HG02571 (cell line): ENCODE measurements around the gene SIK3.

Source experiments
- ATAC-seq: cut with Tn5 transposase; IDR thresholded peaks from one replicate; pipeline ENCODE4 v1.9.1; 2021; ENCODE audit warnings: mild to moderate bottlenecking, moderate library complexity; ENCODE audit not compliant: unreplicated experiment

Gene SIK3

DNA sequence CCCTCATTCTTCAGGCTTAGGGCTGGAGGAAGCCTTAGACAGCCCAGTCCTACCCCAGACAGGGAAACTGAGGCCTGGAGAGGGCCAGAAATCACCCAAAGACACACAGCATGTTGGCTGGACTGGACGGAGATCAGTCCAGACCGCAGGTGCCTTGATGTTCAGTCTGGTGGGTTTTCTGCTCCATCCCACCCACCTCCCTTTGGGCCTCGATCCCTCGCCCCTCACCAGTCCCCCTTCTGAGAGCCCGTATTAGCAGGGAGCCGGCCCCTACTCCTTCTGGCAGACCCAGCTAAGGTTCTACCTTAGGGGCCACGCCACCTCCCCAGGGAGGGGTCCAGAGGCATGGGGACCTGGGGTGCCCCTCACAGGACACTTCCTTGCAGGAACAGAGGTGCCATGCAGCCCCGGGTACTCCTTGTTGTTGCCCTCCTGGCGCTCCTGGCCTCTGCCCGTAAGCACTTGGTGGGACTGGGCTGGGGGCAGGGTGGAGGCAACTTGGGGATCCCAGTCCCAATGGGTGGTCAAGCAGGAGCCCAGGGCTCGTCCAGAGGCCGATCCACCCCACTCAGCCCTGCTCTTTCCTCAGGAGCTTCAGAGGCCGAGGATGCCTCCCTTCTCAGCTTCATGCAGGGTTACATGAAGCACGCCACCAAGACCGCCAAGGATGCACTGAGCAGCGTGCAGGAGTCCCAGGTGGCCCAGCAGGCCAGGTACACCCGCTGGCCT is 267.9 kb downstream of the SIK3 start:
- ATAC-seq, result no peak

DNA sequence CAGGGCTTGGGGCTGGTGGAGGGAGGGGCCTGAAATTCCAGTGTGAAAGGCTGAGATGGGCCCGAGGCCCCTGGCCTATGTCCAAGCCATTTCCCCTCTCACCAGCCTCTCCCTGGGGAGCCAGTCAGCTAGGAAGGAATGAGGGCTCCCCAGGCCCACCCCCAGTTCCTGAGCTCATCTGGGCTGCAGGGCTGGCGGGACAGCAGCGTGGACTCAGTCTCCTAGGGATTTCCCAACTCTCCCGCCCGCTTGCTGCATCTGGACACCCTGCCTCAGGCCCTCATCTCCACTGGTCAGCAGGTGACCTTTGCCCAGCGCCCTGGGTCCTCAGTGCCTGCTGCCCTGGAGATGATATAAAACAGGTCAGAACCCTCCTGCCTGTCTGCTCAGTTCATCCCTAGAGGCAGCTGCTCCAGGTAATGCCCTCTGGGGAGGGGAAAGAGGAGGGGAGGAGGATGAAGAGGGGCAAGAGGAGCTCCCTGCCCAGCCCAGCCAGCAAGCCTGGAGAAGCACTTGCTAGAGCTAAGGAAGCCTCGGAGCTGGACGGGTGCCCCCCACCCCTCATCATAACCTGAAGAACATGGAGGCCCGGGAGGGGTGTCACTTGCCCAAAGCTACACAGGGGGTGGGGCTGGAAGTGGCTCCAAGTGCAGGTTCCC is 268.6 kb downstream of the SIK3 start, which contains the start of gene APOC3:
TSS of gene APOC3 (plus strand) at position 383 of the 659 bp plus-strand sequence. CDS start 676 bp downstream, outside the sequence.
- ATAC-seq, result no peak

- ATAC-seq, result no peak
Measured at GRCh38 chr11:116828632-116829524, 269.4 kb downstream of the SIK3 start.

DNA sequence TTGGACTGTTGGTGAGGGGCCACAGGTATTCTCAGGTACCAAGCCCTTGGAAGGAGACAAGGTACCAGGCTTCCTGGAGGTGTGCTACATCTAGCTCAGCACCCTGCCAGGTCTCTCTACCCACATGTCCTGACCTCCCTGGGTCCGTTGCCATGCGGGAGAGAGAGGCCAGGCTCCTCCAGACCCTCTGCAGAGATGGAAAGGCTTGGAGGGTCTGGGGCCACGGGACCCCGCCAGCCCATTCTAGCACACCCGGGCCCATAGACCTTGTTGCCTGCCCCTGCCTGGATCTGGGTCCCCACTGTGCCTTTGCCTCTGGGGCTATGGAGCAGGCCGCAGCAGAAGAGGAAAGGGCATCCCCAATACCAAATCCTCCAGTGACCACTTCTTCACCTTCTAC is 270.8 kb downstream of the SIK3 start:
- ATAC-seq, result no peak

- no peak for ATAC-seq
Measured at GRCh38 chr11:116826751-116827431, 271.3 kb downstream of the SIK3 start.

DNA sequence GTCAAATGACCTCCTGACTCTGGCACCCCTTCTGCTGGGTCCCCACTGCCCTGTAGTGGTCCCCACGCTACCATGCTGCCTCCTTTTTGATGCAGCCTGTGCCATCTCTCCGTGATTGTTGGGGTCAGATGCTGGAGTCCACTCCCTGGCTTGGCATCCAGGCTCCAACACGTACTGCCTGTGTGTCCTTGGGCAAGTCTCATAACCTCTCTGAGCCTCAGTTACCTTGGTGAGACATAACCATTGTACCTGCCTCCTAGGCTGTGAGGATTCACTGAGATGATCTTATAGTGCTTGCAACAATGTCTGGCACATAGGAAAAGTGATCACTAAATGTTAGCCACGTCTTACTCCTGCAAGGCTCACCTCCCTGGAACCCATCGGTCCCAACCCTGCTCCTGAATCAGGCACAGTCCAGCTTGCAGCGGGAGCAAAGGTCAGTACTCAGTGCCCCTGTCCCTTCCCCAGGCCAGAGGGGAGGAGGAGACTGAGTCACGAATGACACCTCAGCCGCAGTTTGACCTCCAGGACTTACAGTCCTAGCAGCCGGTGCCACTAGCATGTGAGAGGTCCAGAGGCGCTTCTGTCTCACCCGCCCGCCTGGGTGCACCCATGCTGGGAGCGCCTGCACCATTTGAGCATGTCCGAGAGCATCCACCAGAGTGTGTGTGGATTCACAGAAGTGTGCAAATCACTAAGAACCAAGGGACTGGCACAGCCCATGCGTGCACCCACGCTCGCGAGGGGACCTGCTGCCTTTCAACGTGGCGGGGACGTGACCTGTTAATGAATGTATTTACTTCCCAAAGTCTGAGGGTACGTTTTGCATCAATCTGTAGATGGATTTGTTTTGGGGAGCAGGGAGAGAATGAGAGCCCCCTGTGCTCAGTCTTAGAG is 272.1 kb downstream of the SIK3 start:
- ATAC-seq, result no peak

DNA sequence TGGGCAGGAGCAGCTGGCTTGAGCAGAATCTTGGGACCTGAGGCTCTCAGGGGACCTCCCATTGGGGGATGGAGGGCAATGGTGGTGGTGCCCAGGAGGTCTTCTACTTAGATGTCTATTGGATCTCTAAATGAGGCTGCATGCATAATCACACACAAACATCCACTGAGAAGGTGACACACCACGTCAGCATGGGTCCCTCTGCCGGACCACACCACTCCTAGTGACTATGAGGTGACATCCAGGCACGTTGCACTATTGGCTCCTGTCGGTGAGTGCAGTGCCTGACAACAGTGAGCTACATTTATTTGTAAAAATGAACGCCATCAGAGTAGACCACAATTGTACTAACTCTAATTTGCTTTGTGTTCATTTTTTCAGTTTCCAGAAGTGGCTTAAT is 272.8 kb downstream of the SIK3 start:
- ATAC-seq, result no peak

DNA sequence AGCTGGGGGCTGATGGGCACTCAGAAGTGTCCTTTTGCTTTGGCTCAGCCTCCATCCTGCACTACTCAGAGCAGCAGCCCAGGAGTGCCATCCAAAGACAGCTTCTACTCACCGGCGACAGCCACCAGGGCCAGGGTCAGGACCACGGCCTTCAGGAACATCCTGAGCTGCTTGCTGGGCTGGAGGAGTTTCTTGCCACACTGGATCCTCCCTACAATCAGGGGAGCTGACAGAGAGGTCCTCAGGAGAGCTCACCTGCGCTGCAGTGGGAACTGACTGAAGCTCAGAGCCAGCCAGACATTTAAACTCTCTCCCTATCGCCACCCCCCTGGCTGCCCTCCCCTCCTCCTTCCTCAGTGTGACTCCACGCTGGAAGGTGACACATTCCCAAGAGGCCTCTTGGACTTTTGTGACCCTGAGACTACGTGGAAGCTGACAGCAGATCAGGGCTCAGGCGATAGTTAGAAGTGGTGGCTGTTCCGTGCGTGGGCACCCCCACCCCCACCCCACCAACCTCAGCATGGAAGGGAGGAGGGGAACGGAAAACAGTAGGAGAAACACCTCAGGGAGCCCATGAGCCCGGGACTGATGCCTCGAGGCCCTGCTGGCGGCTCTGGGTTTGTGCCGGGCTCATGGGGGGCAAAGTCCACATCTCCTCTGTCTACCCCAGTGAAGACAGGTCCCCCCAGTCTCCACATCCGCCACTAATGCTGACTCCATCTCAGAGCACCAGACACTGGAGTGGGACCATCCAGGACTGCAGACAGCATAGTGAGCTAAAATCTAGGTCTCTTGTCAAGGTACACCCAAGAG is 275.0 kb downstream of the SIK3 start, which contains the start of gene APOA4:
TSS of gene APOA4 (minus strand) at position 274 of the 813 bp plus-strand sequence. CDS start at position 161, 113 bp downstream.
- ATAC-seq, result no peak

- ATAC-seq, result no peak
Measured at GRCh38 chr11:116822575-116822974, 275.7 kb downstream of the SIK3 start.

- no peak for ATAC-seq
Measured at GRCh38 chr11:116821050-116821918, 276.9 kb downstream of the SIK3 start.

DNA sequence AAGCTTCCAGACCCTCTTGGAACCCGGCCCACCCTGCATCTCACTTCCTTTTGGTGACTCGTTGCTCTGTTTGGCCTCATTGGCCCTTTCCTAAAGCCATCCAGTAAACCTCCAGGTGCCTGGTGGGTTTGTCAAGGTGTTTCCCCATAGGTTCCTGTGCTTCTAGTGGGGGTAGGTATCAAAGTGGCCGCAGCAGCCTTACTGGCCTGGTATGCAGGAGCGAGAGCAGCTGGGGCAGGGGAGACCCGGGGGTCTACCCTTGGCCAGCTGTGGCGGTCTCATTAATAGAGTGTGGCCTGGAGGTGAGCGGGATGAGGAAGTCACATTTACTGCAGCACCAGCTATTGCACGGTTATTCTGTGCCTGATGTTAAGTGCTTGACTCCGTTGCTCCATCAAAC is 279.2 kb downstream of the SIK3 start:
- ATAC-seq, result no peak

DNA sequence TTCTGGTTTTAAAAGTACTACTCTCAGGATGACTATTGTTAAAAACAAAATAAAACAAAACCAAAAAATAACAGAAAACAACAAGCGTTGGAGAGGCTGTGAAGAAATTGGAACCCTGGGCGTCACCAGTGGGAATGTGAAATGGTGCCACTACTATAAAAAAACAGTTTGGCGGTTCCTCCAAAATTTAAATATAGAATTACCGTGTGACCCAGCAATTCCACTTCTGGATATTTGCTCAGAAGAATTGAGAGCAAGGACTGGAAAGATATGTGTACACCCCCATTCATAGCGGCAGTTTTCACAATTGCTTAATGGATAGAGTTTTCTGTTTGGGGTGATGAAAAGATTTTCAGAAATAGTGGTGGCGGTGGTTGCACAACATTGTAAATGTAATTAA is 283.7 kb downstream of the SIK3 start:
- no peak for ATAC-seq

DNA sequence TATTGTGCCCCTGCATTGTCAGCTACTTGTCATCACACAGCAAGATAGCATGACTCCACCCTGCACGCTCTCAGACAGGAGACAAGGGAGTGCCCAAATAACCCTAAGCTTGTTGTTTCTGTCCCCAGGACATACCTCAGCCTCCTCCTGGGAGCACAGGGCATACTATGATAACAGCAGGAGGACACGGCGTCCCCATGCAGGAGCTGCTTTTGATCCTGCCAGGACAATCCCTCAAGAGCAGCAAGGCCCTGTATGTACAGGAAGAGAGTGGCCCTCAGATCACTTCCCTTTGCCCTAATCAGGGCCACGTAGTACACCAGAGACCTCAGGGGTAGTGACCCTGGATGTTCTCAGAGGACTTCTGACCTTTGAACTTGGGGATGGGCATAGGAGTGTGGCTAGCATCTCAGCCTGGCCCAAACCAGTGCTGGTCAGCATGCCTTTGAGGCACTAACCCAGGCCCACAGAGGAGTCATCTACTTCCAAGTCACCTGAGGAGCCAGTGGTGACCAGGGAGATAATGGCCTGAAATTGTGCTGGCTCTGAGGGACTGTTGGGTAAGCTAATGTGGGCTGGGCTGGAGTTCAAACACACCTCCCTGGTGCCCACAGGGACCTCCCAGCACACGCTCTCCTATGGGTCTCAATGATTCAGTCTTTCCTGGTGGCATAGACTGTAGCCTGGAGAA is 284.3 kb downstream of the SIK3 start:
- ATAC-seq, result no peak

- no peak for ATAC-seq
Measured at GRCh38 chr11:116813170-116813569, 285.1 kb downstream of the SIK3 start.

DNA sequence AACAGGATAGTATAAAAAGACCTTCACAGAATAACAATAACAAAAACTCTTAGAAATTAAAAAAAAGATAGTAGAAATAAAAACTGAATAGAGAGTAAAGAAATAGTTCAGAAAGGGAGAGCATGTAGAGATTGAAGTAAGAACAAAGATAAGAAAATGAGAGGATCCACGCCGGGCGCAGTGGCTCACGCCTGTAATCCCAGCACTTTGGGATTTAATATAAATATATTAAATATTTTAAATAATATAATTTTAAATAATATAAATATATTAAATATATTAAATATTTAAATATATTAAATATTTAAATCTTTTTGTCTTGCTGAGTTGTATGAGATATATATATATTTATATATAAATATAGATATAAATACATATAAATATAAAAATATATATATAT is 286.1 kb downstream of the SIK3 start:
- no peak for ATAC-seq

GRCh38 chr11:116811194-116811593 is 287.0 kb downstream of the SIK3 start:
- ATAC-seq, result no peak
